ENCODE results near the gene ZMYND12. TPM values are rescaled to one million over a fixed set of nuclear protein-coding genes. Genes with fewer than 3 reads are reported as not detected.

The ZMYND12 gene
- total RNA-seq, 1 experiment from 2014 or later = 0.28 TPM

DNA sequence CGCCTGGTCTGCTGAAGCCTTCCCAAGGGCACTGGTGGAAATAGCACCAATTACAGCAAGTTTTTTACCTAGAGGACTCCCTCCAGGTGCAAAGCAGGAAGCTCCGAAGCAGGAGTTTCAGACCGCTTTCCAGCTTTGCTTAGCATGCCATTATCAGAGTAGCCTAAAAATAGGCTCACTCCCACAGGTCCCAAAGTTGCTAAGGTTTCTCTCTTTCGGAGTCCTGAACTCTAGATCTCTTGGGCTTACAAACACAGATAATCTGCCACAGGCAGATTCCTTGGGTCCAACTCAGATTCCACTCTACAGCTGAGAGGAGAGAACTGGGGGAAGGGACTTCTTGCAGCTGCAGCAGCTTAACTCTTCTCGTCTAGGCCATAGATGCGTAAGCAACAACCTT lies 22.5 kb downstream of the ZMYND12 start:
- Histone ChIP-seq H3K27me3 (replicated peaks; ENCODE audit: insufficient read depth, low read depth, low read length, poor library complexity) (no peaks in the 10 kb centered on the region), H3K27ac (ENCODE audit: low read depth, low read length, poor library complexity, severe bottlenecking) (no peak overlapping the region), H3K4me1 (ENCODE audit: insufficient read depth, low read length, poor library complexity, severe bottlenecking) (no peaks in the 10 kb centered on the region), H3K36me3 (ENCODE audit: insufficient read depth, low read length, poor library complexity, severe bottlenecking) (no peaks in the 10 kb centered on the region), H3K9me3 (ENCODE audit: low read depth, low read length, poor library complexity, severe bottlenecking) (no peaks in the 10 kb centered on the region), H3K4me3 (ENCODE audit: low read depth, low read length, poor library complexity, severe bottlenecking) (no peak overlapping the region)
- intact Hi-C loops (cut with micrococcal nuclease; ENCODE audit: unreplicated experiment) = no loop called here
- DNase-seq (ENCODE audit: low spot score) = no peak
- POLR2A ChIA-PET (ENCODE audit: low non-redundant PET) = no interaction called here
- CTCF ChIA-PET = no interaction called here
- TF ChIP-seq EZH2 (IDR thresholded peaks at IDR 0.05; ENCODE audit: borderline replicate concordance, low read depth, low read length, poor library complexity, severe bottlenecking) (no peak), CTCF (conservative IDR thresholded peaks at IDR 0.05; ENCODE audit: low read depth, low read length) (no peak)
- BruUV-seq (replicated peaks) = no TSS peak

GRCh38 chr1:42432714-42433113 lies 23.1 kb downstream of the ZMYND12 start:
- ChIA-PET POLR2A (ENCODE audit: low non-redundant PET) (no interaction called here), CTCF (no interaction called here)
- no peak overlapping the region for H3K27ac ChIP-seq (ENCODE audit: low read depth, low read length, poor library complexity, severe bottlenecking)
- intact Hi-C loops (cut with micrococcal nuclease; ENCODE audit: unreplicated experiment) = no loop called here
- H3K4me3 ChIP-seq (ENCODE audit: low read depth, low read length, poor library complexity, severe bottlenecking) = no peak overlapping the region
- no peaks in the 10 kb centered on the region for H3K4me1 ChIP-seq (ENCODE audit: insufficient read depth, low read length, poor library complexity, severe bottlenecking)
- no TSS peak for BruUV-seq (replicated peaks)
- no peak for DNase-seq (ENCODE audit: low spot score)
- H3K27me3 ChIP-seq (replicated peaks; ENCODE audit: insufficient read depth, low read depth, low read length, poor library complexity) = no peaks in the 10 kb centered on the region
- no peaks in the 10 kb centered on the region for H3K9me3 ChIP-seq (ENCODE audit: low read depth, low read length, poor library complexity, severe bottlenecking)
- no peaks in the 10 kb centered on the region for H3K36me3 ChIP-seq (ENCODE audit: insufficient read depth, low read length, poor library complexity, severe bottlenecking)
- TF ChIP-seq CTCF (conservative IDR thresholded peaks at IDR 0.05; ENCODE audit: low read depth, low read length) (no peak), EZH2 (IDR thresholded peaks at IDR 0.05; ENCODE audit: borderline replicate concordance, low read depth, low read length, poor library complexity, severe bottlenecking) (no peak)

GRCh38 chr1:42431514-42431913 lies 24.3 kb downstream of the ZMYND12 start:
- intact Hi-C loops (cut with micrococcal nuclease; ENCODE audit: unreplicated experiment) = no loop called here
- CTCF ChIA-PET = no interaction called here
- H3K4me3 ChIP-seq (ENCODE audit: low read depth, low read length, poor library complexity, severe bottlenecking) = no peak overlapping the region
- TF ChIP-seq EZH2 (IDR thresholded peaks at IDR 0.05; ENCODE audit: borderline replicate concordance, low read depth, low read length, poor library complexity, severe bottlenecking) = no peak
- TF ChIP-seq CTCF (conservative IDR thresholded peaks at IDR 0.05; ENCODE audit: low read depth, low read length) = no peak
- BruUV-seq (replicated peaks) = no TSS peak
- no peaks in the 10 kb centered on the region for H3K4me1 ChIP-seq (ENCODE audit: insufficient read depth, low read length, poor library complexity, severe bottlenecking)
- POLR2A ChIA-PET (ENCODE audit: low non-redundant PET) = no interaction called here
- H3K27me3 ChIP-seq (replicated peaks; ENCODE audit: insufficient read depth, low read depth, low read length, poor library complexity) = no peaks in the 10 kb centered on the region
- H3K36me3 ChIP-seq (ENCODE audit: insufficient read depth, low read length, poor library complexity, severe bottlenecking) = no peaks in the 10 kb centered on the region
- H3K9me3 ChIP-seq (ENCODE audit: low read depth, low read length, poor library complexity, severe bottlenecking) = no peaks in the 10 kb centered on the region
- DNase-seq (ENCODE audit: low spot score) = no peak
- H3K27ac ChIP-seq (ENCODE audit: low read depth, low read length, poor library complexity, severe bottlenecking) = no peak overlapping the region

Data from A673 (cell line).